Stimulated activated CD8-positive, alpha-beta memory T cell treated with anti-CD3 and anti-CD28 coated beads, Interleukin-4, amount 100 ng/mL, for 1 hour (primary cell): Measurements from ENCODE around the gene SMAD5.

Experiments used
- DNase-seq, 2 donors: peaks; one replicate each; pipeline ENCODE4 v3.0.0-alpha.2; 2020; ENCODE audit warnings: low read depth in 2 of 2, low spot score in 1 of 2

SMAD5 gene

DNA sequence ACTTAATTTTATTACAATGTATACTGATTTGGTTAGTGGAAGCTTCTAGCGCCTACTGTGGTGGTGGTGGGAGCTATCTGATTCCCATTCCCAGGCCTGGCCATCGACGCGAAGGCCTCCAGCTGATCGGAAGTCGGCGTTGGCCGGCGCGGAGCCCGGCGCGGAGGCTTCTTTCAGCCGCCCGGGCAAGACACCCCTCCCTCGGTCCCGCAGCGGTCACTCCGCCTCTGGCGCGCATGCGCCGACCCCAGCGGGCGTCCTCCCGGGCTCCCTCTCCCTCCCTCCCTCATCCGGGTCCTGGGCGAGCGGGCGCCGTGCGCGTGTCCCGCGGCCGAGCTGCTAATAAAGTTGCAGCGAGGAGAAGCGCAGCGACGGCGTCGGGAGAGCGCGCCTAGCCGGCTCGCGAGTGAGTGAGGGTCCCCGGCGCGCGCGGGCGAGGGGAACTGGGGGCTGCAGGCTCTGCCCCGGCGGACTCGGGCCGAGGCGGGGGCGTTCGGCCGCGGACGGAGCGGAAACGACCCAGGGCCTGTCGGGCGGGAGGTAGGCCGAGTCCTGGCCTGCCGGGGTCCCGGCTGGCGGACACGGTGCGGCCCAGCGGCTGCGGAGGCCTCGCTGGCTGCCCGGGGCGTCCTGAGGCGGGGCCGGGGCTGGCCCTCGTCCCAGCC lies at the start of gene SMAD5:
SMAD5 (plus strand) TSS at position 289 of the 665 bp plus-strand sequence. CDS start 20,916 bp downstream, outside the sequence.
- DNase-seq: peak; percentile 57 to 58

GRCh38 chr5:136084698-136085097 lies 47.9 kb upstream of the SMAD5 start:
- DNase-seq: no peak

DNA sequence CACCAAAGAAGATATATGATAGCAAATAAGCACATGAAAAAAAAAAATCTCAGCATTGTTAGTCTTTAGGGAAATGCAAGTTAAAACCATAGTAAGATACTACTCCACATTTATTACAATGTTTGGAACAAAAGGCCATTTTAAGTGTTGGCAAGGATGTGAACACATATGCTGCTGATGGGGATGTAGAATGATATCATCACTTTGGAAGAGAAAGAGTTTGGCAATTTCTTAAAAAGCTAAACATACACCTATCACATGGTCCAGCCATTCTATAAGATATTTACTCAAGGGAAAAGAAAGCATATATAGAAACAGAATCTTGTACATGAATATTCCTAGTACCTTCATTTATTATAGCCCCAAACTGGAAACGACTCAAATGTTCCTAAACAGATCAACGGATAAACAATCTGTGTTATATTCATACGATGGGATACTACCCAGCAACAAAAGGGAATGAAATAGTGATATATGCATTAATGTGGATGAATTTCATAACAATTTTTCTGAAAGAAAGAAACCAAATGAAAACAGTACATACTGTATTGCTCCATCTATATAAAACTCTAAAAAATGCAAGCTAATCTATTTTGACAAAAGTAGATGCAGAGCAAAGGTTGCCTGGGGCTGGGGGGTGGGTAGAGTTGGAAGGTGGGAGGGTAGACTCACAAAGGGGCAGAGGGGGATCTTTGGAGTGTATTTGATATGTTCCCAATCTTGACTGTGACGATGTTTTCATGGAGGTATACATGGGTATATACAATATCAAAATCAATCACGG lies 45.7 kb upstream of the SMAD5 start:
- no peak for DNase-seq

- DNase-seq: no peak
Observed at GRCh38 chr5:136087961-136088871, 44.4 kb upstream of the SMAD5 start.

DNA sequence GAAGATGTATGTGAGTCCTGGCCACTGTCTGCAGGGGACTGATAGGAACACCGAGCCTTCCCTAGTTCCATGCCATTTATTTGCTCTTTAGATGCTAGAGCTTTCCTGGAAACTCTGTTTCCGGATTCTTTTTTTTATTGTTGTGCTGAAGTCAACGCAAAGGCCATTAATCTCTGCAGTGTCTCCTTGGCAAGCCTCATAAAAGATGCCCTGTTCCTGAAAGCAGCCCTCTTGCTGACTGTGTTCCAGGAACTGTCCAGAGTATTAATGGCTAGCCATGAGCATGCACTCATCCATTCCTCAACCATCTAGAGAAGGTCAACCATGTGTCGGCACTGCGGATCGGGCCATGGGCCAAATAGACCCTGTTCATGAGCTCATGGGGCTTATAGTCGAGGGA lies 42.9 kb upstream of the SMAD5 start:
- DNase-seq: no peak

DNA sequence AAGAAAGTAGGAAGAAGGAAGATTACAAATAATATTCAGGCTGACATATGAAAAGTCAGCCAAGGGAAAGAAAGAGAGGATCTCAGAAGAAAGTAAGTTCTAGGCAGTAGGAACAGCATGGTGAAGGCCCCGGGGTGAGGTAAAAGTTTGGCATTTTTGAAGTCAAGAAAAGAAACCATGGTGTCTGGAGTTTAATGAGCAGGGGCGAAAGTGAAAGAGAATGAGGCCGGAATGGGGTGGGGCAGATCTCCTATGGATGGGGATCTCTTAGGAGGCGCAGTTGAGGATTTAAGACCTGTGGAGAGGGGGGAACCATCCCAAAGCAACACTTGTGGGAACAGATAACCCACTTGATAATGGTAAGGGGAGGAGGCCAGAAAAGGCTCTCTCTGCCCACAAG lies 42.3 kb upstream of the SMAD5 start:
- DNase-seq: no peak

DNA sequence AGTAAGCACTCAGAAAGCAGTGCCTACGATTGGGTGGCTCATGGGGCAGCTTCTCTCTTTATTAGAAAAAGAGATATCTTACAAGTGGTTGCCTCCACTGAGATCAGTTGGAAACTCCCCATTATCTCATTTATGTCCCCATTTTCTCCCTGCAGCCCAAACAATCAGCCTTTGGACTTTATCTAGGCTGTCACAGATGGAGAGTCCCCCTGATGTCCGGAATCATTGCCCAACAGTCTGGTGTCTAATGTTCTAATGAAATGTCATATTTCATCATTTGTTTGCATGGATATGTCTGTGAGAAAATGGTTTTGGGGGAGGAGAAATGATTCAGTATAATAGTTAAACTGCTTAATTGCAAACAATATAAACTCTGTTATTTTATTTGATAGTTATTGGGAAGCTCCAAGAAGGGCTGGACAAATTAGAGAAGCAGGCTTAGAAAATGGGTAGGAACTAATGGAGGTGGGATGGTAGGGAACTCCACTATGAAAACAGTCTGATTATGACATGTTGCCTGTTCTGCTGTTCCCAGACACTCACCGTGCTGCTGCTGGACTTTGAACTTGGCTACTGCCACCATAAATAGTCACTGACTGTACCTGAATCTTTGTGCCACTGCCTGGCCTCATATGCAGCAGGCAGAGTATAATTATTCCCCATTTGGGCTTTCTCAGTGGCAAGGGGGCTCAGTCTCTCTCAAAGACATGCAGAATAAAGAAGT lies 38.3 kb upstream of the SMAD5 start:
- no peak for DNase-seq

GRCh38 chr5:136094913-136095641 lies 37.6 kb upstream of the SMAD5 start:
- DNase-seq: no peak

GRCh38 chr5:136098176-136098575 lies 34.5 kb upstream of the SMAD5 start:
- DNase-seq: no peak

DNA sequence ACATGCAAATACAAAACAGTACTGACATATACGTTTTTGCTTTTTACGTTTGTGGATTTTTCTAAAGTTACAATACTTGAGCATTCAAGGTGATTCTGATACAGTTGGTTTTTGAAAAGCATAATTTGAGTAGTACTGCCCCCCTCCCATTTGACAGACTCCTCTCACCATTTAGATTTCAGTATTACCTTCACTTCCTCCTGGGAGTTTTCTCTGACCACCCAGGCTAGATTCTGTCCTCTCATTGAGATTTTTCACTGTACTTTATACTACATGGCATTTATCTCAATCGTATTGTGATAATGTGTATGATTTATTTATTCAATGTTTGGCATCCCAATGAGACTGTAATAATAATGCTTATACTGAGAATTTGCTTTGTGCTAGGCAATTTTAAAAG lies 32.8 kb upstream of the SMAD5 start:
- no peak for DNase-seq

DNA sequence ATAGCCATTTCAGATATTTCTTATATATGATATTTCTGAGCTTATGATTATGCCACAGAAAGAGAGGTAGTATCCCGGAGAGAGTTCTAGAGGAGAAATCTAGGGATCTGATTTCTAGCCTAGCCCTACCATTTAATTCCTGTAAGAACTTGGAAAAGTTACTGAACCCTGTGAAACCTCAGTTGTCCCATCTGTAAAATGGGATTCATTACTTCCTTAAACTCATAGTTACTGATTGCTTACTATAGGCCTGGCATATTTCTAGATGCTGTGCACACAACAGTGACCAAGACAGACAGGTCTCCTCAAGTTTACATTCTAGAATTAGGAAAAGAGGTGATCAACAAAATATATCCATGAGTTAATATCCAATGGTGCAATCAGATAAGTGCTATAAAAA lies 30.8 kb upstream of the SMAD5 start:
- no peak for DNase-seq

- no peak for DNase-seq
Observed at GRCh38 chr5:136103118-136103517, 29.5 kb upstream of the SMAD5 start.

DNA sequence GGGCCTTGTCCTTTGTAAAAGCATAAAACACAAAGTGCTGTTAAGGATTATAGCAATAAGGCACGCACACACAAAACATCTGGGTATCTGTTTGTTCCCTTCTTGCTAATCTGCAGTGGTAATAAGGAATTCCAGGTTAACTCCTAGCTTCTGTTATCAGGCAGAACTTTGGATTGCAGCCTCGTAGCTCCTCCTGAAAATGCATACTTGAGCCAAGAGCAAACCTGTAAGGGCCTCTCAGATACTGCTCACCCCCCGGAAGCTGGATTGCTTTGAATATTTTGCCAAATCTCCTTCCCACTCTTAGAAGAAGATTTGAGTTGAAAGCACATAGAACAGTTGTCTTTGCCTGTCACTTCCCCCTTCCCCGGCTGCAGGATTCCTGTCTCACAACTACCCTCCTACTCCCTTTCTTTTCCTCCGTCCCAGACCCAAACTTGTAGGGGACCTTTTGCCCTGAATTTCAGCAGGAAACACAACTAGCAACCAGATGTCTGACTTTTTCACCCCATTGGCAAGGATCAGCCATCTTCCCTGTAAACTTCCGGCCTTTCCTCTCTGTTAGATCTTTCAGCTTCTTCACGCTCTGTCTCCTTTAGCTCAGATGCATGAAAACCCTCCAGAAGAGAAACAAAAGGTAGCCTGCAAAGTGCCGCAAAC lies 28.2 kb upstream of the SMAD5 start:
- DNase-seq: no peak

DNA sequence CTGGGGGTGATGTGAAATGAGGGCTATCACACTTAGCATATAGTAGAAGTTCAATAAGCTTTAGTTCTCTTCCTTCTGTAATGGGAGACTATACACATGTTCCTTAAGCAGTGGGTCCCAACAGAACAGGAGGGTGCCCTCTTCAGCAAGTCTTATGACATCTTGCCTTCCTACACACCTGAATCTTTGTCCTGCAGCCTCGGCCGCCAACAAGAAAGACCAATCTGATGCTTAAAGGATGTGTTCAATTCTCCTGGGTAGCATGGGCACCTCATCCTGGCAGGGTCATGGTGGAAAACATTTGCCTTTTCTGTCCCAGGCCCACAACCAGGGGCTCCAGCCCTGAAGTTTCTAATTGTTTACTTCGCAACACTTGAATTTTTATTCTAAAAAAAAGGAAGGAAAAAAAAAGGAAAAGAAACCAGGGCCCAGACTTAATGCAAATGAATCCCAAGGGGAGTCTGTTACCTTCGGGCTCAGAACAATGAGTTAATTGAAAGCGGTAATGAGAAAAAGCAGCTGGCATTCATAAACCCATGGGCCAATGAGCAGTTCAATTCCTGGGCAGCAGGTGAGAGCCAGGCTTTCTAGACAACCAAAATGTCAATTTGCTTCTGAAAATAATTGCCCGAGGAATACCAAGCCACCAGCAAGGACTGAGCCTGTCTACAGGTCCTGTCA lies 26.2 kb upstream of the SMAD5 start:
- no peak for DNase-seq

DNA sequence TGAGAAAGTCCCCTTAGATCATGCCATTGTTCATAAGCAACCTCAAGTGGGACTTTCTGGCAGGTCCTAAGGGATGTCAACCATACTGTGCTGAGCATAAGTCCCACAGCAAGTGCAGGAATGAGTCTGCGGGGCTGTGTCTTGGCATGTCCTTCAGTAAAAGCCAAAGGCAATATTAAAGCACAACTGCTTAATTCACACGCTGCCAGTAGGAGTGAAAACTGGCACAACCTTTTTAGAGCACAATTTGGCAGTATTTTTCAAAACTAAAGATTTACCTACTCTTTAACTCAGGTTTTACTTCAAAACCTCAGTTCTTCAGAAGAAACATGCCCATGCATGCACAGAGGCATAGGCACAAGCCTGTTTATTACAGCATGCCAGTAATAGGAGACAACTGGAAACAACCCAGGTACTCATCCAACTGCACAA lies 24.4 kb upstream of the SMAD5 start:
- DNase-seq: no peak

- no peak for DNase-seq
Observed at GRCh38 chr5:136108766-136109165, 23.9 kb upstream of the SMAD5 start.

DNA sequence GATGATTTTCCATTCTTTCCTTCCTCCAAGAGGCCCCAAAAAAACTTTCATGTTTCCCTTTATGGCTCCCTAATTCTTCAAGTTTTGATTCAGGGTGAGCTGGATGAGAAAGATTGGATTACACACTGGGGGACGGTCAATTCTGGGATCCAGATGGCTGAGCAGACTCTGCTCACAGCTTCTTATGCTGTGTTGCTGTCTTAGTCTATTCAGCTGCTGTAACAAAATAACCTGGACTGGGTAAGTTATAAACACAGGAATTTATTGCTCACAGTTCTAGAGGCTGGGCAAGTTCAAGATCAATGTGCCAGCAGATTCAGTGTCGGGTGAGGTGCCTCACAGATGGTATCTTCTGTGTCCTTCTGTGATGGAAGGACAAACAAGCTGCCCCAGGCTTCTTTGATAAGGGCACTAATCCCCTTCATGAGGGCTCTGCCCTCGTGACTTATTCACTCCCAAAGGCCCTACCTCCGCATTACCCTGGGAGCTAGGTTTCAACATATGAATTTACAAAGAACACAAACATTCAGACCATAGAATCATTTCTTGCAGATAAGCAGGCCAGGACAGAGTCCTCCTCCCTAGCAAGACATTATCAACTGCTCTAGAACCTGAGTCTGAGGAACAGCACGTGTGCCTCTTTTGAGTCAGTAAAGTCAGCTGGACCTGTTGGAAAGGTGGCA lies 23.1 kb upstream of the SMAD5 start:
- no peak for DNase-seq

DNA sequence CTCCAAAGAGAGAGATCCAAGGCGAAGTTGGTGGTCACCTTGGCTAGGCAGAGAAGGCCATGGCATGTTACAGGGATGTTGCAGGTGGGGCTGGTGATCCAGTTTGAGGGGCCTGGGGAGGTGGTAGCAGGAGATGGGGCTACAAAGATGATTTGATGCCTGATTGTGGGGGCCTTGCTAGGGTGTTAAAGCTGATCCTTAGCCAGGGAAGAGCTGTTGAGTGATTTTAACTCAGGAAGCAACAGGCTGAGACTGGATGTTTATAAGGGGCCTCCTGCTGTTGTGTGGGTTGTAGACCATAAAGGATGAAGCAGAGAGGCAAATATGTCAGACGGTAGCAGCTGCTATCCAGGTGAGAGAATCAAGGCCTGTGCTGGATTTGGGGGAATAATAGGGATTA lies 19.0 kb upstream of the SMAD5 start:
- DNase-seq: no peak
